GM12872 (cell line): ENCODE results near the gene PEF1.

ENCODE experiments used
- TF ChIP-seq, protein P1 (sequence below): IDR thresholded peaks from 3 replicates; pipeline ENCODE4 v1.5.1; 2011; ENCODE audit warnings: low read depth, mild to moderate bottlenecking, low read length, moderate library complexity; ENCODE audit not compliant: insufficient read depth

The PEF1 gene

DNA sequence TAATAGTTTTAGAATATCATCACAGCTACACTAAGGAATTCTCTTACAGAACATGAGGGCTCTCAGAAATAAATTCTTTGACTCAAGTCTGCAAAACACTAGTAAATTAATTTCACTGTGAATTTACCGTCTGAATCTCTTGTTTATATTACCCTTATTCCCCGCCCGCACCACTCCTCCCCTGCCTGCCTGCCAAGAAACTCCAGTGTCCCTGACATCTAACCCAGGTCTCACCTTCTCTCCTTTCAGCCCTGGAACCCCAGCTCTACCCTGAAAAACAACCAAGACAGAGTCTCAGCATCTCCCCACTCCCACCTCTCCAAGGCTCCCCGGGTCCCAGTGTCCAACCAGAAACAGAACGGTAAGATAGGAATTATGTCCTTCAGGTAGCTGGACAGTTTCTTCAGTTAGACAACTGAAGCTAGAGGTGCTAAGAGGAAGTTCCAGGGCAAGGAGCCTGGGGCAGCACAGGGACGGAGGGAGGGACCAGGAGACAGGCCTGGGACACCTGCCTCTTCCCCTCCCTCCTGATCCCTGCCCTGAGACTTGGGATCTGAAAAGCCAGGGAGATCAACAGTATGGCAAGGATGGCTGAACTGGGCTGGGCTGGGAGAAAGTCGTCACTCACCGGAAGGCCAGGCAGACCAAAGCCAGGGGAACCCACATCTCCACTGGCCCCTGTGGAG, 43.7 kb upstream of the PEF1 start:
- TF ChIP-seq, protein P1, sequence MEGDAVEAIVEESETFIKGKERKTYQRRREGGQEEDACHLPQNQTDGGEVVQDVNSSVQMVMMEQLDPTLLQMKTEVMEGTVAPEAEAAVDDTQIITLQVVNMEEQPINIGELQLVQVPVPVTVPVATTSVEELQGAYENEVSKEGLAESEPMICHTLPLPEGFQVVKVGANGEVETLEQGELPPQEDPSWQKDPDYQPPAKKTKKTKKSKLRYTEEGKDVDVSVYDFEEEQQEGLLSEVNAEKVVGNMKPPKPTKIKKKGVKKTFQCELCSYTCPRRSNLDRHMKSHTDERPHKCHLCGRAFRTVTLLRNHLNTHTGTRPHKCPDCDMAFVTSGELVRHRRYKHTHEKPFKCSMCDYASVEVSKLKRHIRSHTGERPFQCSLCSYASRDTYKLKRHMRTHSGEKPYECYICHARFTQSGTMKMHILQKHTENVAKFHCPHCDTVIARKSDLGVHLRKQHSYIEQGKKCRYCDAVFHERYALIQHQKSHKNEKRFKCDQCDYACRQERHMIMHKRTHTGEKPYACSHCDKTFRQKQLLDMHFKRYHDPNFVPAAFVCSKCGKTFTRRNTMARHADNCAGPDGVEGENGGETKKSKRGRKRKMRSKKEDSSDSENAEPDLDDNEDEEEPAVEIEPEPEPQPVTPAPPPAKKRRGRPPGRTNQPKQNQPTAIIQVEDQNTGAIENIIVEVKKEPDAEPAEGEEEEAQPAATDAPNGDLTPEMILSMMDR, result no peak

DNA sequence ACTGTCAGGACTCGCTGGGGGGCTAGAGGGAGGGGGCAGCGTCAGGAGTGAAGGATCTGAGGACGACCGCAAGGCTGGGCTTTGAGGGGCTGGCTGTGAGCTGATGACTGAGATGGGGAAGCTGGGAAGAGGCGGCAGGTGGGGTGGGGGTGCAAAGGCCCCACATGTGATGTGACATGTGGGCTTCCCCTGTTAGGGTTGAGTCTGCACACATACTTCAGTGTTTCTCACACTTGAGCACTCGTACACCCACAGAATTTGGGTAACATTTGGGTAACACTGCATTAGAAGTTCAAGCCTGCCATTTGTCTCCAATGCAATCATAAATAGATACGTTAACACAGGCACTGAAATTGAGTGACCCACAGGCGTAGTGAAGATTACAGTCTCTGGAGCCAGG, 42.9 kb upstream of the PEF1 start:
- TF ChIP-seq, protein P1, result no peak

DNA sequence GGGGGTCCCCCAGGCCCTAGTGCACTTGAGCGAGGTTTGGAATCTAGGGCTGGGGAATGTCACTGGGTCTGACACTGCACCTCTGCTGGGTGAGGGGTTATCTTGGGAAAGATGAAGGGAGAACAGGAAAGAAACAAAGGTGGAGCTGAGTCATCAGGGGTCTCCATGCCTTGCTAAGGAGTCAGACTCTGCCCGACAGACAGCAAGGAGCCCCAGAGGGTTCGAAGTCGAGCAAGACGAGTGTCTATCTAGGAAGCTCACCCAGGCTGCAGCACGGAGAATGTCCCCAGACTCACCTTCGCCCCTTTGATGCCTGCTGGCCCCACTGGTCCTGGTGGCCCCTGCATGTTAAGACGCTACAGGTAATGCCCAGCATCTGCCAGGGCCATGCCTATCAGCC, 41.1 kb upstream of the PEF1 start:
- TF ChIP-seq, protein P1, result no peak

DNA sequence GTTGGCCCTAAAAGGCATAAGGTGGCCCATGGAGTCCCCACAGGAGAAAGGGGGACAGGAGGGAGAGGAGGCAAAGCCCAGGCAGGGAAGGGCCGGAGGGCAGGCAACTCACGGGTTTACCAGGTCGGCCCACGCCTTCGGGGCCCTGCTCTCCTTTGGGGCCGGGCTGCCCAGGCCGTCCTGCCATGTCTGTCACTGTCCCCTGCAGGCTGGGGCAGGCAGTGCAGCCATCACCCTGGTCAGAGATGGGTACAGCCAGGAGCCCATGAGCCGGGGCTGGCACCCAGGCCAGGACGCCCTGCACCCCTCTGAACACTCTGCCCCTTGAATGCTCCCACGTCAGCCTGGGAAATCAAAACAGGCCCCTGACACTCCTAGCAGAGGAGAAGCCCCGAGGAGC, 39.3 kb upstream of the PEF1 start:
- TF ChIP-seq, protein P1, result peak; percentile 67

DNA sequence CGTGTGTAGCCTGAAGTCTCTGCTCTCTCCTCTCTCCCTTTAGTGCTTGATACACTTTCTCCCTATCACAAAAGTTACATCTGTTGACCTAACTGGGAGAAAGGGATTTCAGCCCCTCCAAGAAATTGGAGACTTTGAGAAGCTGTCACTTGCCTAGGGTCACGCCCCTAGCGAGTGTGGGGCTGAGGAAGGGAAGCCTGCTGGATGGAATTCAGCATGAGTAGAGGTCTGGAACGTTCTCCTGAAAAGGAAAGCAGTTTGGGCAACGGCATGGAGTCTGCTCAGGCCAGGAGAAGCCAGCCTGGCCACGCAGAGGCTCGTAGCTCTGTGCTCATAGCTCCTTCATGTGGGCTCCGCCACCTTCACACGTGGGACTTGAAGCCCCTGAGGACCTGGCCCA, 36.7 kb upstream of the PEF1 start:
- TF ChIP-seq, protein P1, result no peak

DNA sequence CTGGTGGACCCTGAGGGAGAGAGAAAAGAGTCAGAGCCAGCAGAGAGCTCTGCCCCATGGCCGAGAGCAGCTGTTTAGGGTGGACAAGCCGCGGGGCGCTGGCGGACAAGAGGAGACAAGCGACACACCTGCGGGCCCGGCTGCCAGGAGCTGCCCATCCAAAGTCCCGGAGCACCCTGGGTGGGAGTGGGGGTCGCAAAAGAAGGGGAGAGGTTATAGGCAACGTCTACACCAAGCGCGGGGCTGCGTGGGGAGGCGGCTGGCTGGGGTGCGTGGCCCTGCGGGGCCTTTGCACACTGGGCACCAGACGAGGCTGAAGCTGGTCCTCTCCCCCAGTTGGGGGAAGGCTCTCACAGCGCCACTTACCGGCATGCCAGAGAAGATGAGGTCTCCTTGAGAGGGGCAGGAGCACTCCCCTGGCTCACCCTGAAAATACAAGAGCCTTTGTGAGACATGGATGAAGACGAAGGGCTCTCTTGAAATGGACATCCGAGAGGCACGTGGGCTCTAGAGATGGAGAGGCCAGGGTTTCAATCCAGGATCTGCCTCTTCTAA, 35.1 kb upstream of the PEF1 start:
- TF ChIP-seq, protein P1, result no peak

DNA sequence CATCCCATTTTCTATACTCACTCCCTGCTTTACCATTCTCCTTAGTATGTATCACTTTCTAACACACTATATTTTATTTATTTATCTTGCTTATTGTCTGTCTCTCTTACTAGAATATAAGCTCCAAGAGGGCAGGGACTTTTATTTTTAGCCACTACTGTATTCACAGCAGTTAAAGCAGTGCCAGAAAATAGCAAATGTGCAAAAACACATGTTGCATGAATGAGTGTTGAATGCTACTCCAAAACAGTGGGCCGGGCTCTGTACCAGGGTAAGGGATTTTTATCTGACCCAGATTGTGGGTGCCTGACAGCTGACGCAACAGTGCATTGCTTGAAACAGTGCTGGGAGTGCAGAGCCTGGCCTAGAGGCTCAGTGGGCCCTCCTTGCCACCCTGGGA, 34.4 kb upstream of the PEF1 start:
- TF ChIP-seq, protein P1, result no peak
